GM19043 (cell line): ENCODE measurements around the gene EPS8.

Experiments
- ATAC-seq: cut with Tn5 transposase; IDR thresholded peaks from one replicate; pipeline ENCODE4 v1.9.1; 2021; ENCODE audit warnings: low read depth; ENCODE audit not compliant: unreplicated experiment

The EPS8 gene

DNA sequence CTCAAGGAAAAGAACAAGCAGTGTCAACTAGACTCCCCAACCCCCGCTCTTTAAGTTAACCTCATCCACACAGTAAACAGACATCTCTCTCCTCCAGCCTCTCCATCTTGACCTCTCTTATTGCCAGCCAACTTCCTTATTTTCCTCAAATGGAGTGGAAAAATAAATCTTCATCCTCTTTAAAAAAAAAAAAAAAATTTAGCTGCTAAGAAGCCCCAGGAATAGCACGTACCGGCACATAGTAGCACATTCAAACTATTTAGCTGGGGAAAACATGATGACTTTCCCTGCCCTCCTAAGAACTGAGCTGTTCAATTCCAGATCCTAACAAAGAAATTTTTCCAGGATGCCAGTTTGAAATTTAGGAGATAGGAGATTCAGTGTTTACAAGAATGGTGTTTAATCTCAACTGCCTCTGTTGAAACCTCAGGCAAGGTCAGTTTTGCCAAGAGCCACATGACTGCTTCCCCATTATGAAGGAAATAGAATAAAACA lies 90.8 kb downstream of the EPS8 start:
- ATAC-seq = no peak

- ATAC-seq = no peak
These were observed 92.0 kb downstream of the EPS8 start for GRCh38 chr12:15697201-15697600.

GRCh38 chr12:15693228-15693911 lies 95.8 kb downstream of the EPS8 start:
- no peak for ATAC-seq

DNA sequence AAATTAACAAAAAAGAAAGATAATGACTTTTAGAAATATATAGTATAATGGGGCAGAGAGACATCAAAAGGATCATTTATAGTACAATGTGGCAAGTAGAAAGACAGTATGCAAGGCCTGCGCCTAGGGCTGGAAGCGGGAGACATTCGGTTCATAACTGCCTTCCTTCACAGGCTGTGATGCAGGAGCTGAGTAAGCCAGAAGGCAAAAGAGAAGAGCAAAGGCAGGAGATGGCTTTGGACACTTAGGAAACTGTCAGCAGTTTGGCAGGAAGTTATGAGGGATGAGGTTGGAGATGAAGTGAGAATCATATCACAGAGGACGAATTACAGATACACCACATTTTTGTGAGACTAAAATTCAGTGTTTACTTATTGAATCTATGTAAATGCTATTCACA lies 97.8 kb downstream of the EPS8 start:
- ATAC-seq = no peak

DNA sequence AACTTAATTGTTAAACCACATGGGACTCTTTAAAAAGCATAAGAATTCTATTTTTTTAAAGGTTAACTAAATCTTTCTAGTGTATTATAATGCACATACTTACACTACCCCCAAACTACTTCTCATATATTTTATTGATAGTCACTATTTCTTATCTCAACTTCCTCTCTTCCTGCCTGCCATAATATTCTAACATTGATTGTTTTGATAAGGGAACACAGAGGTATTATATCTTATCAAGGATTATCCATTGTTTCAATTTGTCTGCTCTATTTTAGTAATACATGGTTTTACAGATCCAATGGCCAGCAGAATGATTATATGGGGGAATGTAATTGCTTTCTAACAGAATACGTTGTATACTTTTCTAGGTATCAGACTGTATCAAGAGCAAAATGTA lies 98.9 kb downstream of the EPS8 start:
- ATAC-seq = no peak

- ATAC-seq = no peak
These were observed 99.4 kb downstream of the EPS8 start for GRCh38 chr12:15689751-15690191.

- ATAC-seq = no peak
These were observed 100.2 kb downstream of the EPS8 start for GRCh38 chr12:15688838-15689625.

DNA sequence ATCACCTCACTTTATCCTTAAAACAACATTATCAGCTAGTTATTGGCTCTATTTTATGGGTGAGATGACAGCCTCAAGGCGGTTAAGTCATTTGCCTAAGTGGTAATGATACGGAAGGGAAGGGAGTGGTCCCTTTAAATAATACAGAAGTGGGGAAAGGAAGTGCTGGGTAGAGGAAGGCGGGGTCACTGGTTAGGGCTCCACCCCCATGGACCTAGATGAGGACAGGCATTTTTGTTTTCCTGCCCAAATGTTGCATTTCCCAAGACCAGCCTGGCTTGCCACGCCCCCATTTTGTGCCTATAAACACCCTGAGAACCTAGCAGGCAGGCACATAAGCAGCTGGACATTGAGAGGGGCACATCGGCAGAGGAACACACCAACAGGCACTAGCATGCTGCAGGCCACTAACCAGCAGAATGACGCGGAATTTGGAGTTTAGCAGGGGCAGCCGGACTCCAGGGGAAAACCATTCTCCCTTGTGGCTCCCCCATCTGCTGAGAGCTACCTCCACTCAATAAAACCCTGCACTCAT lies 100.9 kb downstream of the EPS8 start:
- ATAC-seq = peak; percentile 56

DNA sequence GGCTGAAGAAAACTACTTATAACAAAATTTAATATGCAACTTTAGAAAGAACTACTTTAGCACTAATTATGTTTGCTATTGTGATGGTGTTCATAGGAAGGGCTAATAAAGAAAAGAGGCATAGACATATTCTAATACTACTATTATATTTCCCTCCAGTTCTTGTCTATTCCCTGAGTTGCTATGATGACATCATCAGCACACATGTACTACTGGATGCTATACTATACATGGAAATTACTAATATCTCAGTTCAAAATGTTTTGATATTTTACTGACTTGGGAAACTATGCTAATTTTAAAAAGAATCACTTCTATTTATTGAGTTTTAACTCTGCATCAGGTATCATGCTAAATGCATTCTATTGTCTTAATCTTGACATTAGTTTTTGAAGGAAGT lies 101.6 kb downstream of the EPS8 start:
- no peak for ATAC-seq

- ATAC-seq = no peak
These were observed 104.1 kb downstream of the EPS8 start for GRCh38 chr12:15684896-15685658.

- ATAC-seq = no peak
These were observed 106.4 kb downstream of the EPS8 start for GRCh38 chr12:15682826-15683225.

DNA sequence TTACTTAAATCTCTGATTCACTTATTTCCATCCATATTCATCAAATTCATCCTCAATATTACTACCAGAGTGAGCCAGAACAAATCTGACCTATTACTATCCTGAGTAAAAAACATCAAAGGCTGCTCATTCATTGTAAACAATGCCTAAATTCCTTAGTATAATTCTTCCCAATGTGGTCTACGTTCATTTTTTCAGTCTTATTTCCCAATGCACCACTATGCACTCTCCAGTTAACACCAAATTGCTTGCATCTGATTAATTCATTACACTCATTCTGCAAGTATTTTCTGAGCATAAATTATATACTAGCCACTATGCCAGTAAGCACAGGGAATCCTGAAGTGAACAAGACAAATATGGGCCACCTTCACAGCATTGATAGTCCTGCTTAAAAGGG lies 110.0 kb downstream of the EPS8 start:
- ATAC-seq = no peak

GRCh38 chr12:15677726-15678201 lies 111.4 kb downstream of the EPS8 start:
- ATAC-seq = no peak

- ATAC-seq = no peak
These were observed 112.0 kb downstream of the EPS8 start for GRCh38 chr12:15677228-15677627.

- no peak for ATAC-seq
These were observed 116.4 kb downstream of the EPS8 start for GRCh38 chr12:15672671-15673270.

DNA sequence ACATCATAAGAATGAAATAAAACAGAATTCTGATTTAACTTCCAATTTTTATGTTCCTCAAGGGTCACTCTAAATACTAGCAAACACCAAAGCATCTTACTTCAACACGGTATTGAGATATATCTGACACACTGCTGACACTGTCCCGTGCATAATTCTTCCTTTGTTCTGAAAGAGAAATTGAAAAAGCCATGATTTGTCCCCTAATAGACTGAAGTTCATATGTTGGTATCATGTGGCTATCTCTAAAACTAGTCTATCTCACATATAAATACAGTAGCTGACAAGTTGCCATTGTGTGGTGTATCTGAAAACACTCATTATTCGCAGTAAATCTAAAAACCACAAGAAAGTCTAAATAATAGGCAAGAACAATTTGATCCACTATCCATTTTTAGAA lies 118.4 kb downstream of the EPS8 start:
- no peak for ATAC-seq

DNA sequence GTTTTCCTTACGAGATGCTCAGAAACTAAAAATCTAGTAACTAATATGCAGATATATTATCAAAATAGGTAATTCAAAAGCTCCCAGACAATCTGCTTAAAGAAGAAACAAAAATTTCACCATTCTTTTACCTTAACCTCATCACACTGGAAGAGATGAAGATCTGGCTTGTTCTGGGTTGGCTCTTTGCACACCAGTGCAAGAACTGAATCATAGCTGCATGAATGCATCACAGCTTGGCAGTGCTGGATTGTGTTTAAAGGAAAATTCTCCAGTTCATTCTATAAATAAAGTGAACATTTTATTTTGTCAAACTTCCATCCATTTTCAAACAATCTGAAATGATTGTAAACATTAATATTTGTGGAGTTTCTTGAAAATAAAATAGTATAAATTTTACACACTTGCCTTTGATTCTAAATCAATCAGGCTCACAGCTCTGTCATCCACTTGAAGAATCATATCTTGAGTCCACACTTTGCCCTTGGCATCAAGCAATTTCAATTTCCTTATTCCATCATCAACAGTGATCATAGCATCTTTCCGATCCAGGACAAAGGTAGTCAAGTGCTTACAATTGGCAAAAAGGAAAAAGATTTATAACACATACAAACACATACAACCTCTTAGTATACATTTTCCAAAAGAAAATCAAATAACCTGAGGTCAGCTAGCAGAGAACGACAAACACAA lies 119.8 kb downstream of the EPS8 start:
- ATAC-seq = no peak

DNA sequence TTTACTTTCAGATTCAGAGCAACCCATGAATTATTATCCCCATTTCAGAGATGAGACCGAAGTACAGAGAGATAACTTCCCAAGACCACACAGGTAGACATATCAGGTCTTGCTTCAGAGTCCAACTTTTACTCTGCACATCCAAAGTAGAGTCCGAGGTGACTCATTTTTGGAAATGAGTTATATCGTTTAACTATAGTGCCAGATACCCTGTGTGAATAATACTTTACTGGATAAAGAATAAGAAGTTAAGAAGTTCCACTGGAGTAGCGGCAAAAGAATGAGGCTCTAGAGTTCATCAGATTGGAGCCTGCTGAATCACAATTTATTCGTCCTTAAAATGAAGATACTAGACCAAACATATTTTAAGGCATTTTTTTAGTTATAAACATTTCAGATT lies 124.7 kb downstream of the EPS8 start:
- ATAC-seq = no peak

- no peak for ATAC-seq
These were observed 126.1 kb downstream of the EPS8 start for GRCh38 chr12:15662983-15663659.
